Measurements from ENCODE around the gene IL16.
"Not testable (repeated sequence)": the region's sequence is repeated elsewhere in the genome, so short reads cannot be mapped to it uniquely, and the experiment has no call there.

Gene IL16

GRCh38 chr15:81196576-81197254 is at the start of gene IL16:
Gene IL16, plus strand, starts transcription at chr15:81196879. Its CDS starts 28,521 bp downstream, at chr15:81225400.
- DNase-seq (ENCODE audit: low read depth), result no peak

DNA sequence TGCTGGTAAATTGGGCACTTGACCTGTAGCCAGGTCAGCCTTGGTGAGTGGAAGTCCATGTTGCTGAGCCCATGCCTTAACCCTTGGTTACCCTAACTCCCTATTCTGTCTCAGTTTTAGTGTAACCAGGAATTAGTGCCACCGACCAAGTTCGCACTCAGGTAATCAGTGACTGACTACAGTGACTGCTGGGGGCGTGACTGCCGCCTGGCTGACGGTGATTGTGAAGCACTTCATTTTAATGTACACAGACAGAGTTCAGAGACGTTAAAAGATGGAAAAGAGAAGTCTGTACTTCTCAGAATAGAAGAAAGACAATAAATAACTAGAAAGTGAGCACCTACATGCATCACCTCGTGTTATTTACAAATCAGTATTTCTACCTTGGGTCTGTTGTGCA is 45.3 kb upstream of the IL16 start:
- DNase-seq (ENCODE audit: low read depth), result no peak

DNA sequence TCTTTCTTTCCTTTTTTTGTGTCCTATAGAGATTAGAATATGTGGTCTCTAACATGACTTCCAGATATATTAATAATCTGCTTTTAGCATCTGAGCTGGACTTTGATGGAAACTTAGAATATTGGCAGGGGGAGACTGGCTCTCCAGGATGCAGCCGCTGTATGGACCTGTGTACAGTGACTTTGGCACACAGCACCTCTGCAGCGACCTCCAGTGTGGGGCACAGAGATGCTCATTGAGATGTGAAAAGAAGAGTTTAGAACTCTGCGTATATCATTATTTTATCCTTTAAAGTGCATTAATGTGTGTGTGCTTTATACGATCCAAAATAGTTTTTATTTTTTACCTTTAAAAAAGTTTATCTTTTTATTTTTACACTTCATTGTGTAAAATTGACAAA is 44.3 kb upstream of the IL16 start:
- no peak for DNase-seq (ENCODE audit: low read depth)

- no peak for DNase-seq (ENCODE audit: low read depth)
Measured at GRCh38 chr15:81152799-81153198, 43.9 kb upstream of the IL16 start.

DNA sequence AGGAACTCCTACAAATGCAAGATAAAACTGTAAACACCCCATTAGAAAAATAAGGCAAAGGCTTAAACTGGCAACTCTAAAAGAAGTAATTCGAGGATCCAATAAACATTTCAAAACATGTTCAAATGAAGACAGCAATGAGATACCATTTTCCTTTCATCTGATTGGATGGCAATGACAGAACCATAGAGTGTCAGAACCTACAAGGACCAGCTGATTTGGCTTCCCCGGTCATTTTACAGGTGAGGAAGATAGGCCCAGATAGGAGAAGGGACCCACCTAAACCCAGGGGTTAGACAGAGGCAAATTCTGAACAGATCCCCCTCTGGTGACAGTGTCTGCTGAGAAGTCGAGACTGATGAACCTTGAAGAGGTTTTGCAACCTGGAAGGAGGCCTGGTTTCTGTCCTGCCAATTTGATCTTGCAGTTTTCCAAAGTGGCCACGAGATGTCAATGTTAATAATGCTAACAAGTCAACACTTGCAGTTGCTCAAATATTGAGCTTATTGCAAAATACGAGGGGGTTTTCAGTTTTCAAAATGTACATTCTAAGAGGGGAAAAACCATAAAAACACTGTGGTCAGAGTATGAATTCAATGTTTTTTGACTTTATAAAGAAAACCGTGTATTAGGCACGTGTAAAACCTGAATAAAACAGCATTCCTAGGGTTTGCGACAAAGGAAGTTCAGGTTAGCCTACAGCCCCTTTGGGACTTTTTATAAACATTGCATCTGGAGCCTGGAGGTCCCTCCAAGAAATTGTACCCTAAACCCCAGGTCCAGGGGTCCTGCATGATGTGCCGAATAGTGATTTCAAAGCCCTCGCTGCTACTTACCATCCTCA is 41.1 kb upstream of the IL16 start:
- no peak for DNase-seq (ENCODE audit: low read depth)

DNA sequence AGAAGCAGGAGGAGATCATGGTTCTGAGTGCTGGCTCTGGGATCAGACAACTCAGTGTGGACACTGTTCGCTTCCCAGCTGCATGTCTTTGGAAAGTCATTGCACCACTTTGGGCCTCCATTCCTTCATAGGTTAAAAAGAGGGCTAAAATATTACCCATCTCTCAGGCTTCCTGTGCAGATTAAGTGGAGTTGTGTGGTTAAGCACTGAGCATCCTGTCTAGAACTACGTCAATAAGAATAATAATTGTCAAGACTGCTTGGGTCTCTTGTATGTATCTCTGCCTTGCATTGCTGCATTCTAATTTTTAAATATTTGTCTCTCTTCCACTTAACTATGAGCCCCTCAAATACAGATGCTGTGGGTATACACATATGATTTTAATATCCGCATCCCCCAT is 40.4 kb upstream of the IL16 start:
- DNase-seq (ENCODE audit: low read depth), result no peak

- no peak for DNase-seq (ENCODE audit: low read depth)
Measured at GRCh38 chr15:81157195-81157938, 39.3 kb upstream of the IL16 start.

GRCh38 chr15:81157939-81158223 is 38.8 kb upstream of the IL16 start:
- no peak for DNase-seq (ENCODE audit: low read depth)

DNA sequence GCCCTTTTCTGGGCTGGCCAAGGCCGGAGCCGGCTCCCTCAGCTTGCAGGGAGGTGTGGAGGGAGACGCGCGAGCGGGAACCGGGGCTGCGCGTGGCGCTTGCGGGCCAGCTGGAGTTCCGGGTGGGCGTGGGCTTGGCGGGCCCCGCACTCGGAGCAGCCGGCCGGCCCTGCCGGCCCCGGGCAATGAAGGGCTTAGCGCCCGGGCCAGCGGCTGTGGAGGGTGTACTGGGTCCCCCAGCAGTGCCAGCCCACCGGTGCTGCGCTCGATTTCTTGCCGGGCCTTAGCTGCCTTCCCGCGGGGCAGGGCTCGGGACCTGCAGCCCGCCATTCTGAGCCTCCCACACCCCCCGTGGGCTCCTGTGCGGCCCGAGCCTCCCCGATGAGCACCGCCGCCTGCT is 38.1 kb upstream of the IL16 start:
- not testable (repeated sequence) for DNase-seq (ENCODE audit: low read depth)

- DNase-seq (ENCODE audit: low read depth), result no peak
Measured at GRCh38 chr15:81160312-81161159, 36.1 kb upstream of the IL16 start.

GRCh38 chr15:81161160-81161673 is 35.5 kb upstream of the IL16 start:
- no peak for DNase-seq (ENCODE audit: low read depth)

- no peak for DNase-seq (ENCODE audit: low read depth)
Measured at GRCh38 chr15:81161851-81162250, 34.8 kb upstream of the IL16 start.

DNA sequence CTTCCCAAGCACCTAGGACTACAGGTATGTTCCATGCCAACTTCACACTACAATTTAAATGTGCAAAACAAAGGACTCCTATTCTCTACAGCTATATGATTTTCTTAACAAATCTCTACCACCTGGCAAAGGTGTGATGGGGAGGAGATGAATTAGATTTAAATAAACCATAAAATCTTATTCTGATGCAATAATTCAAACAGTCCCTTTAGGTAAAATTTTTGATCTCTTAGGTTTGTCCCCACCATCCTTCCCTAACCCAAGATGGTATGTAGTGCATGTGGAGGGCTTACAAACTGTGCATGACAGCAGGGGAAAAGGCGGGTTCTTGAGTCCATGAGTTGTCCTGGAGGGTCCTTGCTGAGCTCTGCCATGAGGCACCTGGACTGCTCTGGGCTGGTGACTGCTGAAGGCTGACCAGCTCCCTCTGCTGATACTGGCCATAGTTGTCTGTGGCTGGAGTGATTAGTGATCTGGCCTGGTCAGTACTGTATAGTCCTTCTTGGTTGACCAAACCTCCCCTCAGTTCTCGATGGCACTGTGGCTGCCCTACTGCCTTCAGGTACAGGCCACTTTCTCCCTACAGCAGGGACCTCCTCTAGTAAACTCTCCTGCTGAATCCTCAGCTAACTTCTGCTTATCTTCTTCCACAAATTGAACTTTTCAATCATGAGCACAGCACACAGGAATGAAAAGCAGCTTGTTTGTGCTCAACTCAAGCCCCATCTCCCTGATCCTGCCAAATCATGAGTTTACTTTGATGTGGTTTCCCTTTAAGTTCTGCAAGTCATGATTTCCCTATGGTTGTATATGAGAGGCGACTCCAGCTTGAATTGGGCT is 32.5 kb upstream of the IL16 start:
- DNase-seq (ENCODE audit: low read depth), result no peak

DNA sequence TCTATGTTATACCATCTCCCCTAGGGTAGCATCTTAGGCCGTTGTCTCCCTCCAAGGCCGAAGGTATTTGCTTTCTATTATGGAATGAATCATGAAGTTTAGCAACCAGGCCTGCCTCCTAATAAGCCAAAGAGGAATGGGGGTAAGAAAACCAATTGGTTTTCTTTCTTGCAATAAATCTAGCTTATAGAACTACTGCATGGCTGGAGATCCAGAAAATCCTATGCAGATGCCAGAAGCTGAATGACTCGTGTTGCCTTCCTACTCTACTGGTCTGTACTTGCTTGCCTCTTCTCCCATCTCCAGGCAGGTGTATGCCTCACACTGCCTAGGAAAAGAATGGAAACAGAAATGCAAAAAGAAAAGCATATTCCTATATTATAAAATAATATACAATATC is 31.1 kb upstream of the IL16 start:
- no peak for DNase-seq (ENCODE audit: low read depth)

DNA sequence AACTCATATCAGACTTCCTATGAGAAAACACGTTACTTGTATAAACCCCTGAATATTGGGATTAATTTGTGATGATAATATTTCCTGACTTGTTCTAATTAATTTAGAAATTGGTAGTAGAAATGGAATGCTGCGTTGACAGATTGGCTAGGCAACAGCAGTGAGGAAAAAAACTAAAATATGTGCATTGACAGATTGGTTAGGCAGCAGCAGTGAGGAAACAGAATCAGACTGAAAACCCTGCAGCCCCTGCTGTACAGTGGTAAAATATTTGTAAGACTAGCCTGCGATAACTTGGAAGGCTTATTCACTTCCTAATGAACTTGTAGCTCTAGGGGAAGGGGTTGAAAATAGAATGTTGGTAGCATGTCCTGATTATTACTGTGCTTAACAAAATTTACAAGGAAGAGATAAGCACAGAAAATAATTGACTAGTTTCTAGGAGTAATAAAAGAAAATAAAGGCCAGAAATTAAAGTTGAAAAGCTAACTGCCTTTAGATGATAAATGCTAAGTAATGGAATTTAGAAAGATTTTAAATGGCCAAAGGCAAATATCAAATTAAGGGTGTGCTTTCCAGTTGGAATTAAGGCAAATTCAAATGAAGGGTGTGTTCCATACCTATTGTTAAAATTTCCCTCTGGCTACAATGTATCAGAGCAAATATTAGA is 29.9 kb upstream of the IL16 start:
- no peak for DNase-seq (ENCODE audit: low read depth)

DNA sequence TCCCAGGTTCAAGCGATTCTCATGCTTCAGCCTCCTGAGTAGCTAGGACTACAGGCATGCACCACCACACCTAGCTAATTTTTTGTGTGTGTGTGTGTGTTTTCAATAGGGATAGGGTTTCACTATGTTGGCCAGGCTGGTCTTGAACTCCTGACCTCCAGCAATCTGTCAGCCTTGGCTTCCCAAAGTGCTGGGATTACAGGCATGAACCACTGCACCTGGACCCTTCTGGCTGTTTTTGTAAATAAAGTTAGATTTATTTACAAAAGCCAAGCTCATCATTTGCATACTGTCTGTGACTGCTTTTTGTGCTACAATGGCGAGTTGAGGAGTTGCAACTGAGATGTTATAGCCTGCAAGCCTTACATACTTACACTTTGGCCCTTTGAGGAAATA is 28.6 kb upstream of the IL16 start:
- DNase-seq (ENCODE audit: low read depth), result no peak

DNA sequence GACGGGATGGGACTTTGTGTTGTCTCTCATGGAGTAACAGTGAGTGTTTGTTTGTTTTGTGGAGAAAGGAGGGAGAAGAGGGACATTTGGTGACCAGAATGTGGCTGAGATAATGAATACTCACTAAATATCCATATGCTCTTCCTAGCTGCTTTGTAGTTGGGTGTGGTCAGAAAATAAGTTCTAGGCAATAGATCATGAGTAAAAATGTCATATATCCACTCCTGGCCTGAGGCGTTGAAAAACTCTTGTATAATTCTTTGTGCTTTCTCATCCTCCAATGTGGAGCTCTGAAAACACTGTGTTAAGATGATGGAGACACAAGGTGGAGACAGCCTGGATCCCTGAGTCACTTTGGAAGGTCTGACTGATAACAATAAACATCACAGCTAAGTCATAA is 28.0 kb upstream of the IL16 start:
- no peak for DNase-seq (ENCODE audit: low read depth)

DNA sequence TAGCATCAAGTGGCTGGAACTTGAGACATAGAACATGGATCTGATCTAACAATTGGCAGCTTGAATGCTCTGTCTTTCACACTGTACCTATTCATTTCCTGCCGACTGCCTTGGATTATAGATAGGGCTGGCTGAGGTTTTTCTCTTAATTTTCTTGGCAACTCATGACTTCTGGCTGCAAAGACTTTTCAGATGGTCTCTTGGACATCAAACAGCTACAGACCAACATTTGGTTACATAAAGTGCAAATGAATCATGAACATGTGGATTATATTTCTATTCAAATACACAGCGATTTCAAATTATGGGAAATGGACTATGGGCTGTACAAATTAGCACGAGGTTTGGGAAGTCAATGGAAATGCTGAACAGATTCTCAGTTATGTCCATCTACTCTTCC is 26.2 kb upstream of the IL16 start:
- DNase-seq (ENCODE audit: low read depth), result no peak

DNA sequence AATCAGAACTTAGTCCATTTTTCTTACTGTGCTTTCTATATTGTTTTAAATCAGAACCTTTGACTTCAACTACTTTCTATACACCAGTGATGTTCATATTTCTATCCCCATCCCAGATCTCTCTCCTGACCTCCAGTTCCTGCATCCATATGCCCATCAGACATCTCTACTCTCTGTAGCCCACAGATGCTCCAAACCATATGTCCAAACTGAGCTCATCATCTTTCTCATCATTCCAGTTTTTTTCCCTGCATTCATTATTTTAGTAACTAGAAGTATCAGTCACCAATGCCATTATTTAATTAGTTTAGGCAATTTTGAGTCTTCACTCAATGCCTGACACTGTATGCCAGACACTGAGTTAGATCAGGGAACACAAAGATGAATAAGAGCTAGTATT is 25.4 kb upstream of the IL16 start:
- no peak for DNase-seq (ENCODE audit: low read depth)

- no peak for DNase-seq (ENCODE audit: low read depth)
Measured at GRCh38 chr15:81174125-81174791, 22.4 kb upstream of the IL16 start.

All from activated T-cell treated with anti-CD3 and anti-CD28 coated beads for 48 hours (primary cell).